K562 (cell line): ENCODE measurements around the gene PRKD1. TPM values are rescaled to one million over a fixed set of nuclear protein-coding genes. Genes with fewer than 3 reads are reported as not detected.

Source experiments
- ATAC-seq: fragments of 200-7000 bp; cut with Tn5 transposase; 3 replicates; pipeline ENCODE4 v1.9.1; 2020; ENCODE audit warnings: moderate library complexity
- BruUV-seq: library from RNA; stranded (reverse); fragments of 400-500 nt; replicated peaks from 2 replicates; lab custom pipeline; 2021; lab: Mats Ljungman, UMichigan
- CTCF ChIA-PET: fragments of 300-600 bp; formaldehyde crosslinking; extraction: SDS; loops from one replicate; lab custom pipeline; 2021; ENCODE audit warnings: low intra/inter-chr PET ratio; lab: Yijun Ruan, JAX
- POLR2A ChIA-PET: fragments of 300-600, 350-650 bp; sonication (Branson Sonifier 250); formaldehyde crosslinking; extraction: SDS; loops from one replicate; lab custom pipeline; 2021; ENCODE audit warnings: antibody characterized with exemption, inconsistent platforms; lab: Yijun Ruan, JAX
- DNase-seq, 4 experiments: peaks; one replicate each; pipeline versions ENCODE4 v3.0.0 to v3.0.0-alpha.2; 2011 to 2018; ENCODE audit warnings: low spot score in 3 of 4, mixed read lengths in 3 of 4; ENCODE audit errors: extremely low read depth in 1 of 4
- FAIRE-seq: peaks from 2 replicates; lab custom pipeline; 2011; peaks lifted over from hg19 to GRCh38; lab: Jason Lieb, UNC
- H2AFZ ChIP-seq: 2 replicates; pipeline ENCODE4 v1.6.0; 2011; ENCODE audit warnings: low read depth, low read length, control low read depth, inconsistent platforms
- H3K27ac ChIP-seq: fragments of 200-600 bp; 3 replicates; pipeline ENCODE4 v1.8.0; 2011; ENCODE audit warnings: low read depth, mild to moderate bottlenecking, control low read depth, inconsistent platforms, low read length, moderate library complexity, mixed read lengths; ENCODE audit errors: extremely low read depth
- H3K27me3 ChIP-seq, 2 experiments: fragments of 300-600 bp in 1 of 2; 2 replicates in 1 of 2; 3 replicates in 1 of 2; pipeline versions ENCODE4 v1.6.0 to v1.8.0; 2011; ENCODE audit warnings: inconsistent platforms in 2 of 2, low read length in 2 of 2, mild to moderate bottlenecking in 1 of 2, mixed read lengths in 1 of 2, moderate library complexity in 1 of 2; ENCODE audit not compliant: control insufficient read depth in 2 of 2, insufficient read depth in 2 of 2
- H3K36me3 ChIP-seq: fragments of 300-600 bp; 3 replicates; pipeline ENCODE4 v1.8.0; 2011; ENCODE audit warnings: mild to moderate bottlenecking, low read length, inconsistent platforms; ENCODE audit not compliant: control insufficient read depth, insufficient read depth
- H3K4me1 ChIP-seq, 2 experiments: fragments of 200-600 bp in 1 of 2; replicated peaks in 1 of 2; 2 replicates in 1 of 2; 3 replicates in 1 of 2; pipeline versions ENCODE4 v1.5.1 to v1.8.0; 2011; ENCODE audit warnings: inconsistent platforms in 2 of 2, low read length in 2 of 2, mild to moderate bottlenecking in 1 of 2, mixed read lengths in 1 of 2, moderate library complexity in 1 of 2; ENCODE audit not compliant: control insufficient read depth in 2 of 2, insufficient read depth in 2 of 2
- H3K4me2 ChIP-seq: 2 replicates; pipeline ENCODE4 v1.6.1; 2011; ENCODE audit warnings: low read length, control low read depth, inconsistent platforms, mixed read lengths; ENCODE audit not compliant: insufficient read depth
- H3K4me3 ChIP-seq: fragments of 200-600 bp; sonication (generic), shearing (Covaris generic); 2 replicates; pipeline ENCODE4 v1.5.1; 2016; ENCODE audit warnings: control low read depth, inconsistent platforms
- H3K79me2 ChIP-seq: fragments of 200-600 bp; 3 replicates; pipeline ENCODE4 v1.8.0; 2011; ENCODE audit warnings: low read length, inconsistent platforms; ENCODE audit not compliant: control insufficient read depth, insufficient read depth
- H3K9ac ChIP-seq, 2 experiments: 2 replicates each; pipeline versions ENCODE4 v1.6.0 to v1.6.1; 2011; ENCODE audit warnings: low read depth in 2 of 2, low read length in 2 of 2, control low read depth in 1 of 2, inconsistent platforms in 1 of 2, mild to moderate bottlenecking in 1 of 2, mixed read lengths in 1 of 2; ENCODE audit not compliant: insufficient read depth in 1 of 2
- H3K9me1 ChIP-seq: one replicate; pipeline ENCODE4 v1.6.0; 2011; ENCODE audit warnings: inconsistent platforms, mild to moderate bottlenecking, low read length, moderate library complexity; ENCODE audit not compliant: control insufficient read depth, insufficient read depth
- H3K9me3 ChIP-seq: replicated peaks from 2 replicates; pipeline ENCODE4 v1.5.1; 2011; ENCODE audit warnings: low read depth, low read length, inconsistent platforms; ENCODE audit not compliant: control insufficient read depth, insufficient read depth
- H4K20me1 ChIP-seq: replicated peaks from 2 replicates; pipeline ENCODE4 v1.6.1; 2011; ENCODE audit warnings: low read length, inconsistent platforms, mixed read lengths; ENCODE audit not compliant: control insufficient read depth, insufficient read depth
- GABPA ChIP-seq: fragments of 200-800 bp; sonication (Bioruptor generic); conservative IDR thresholded peaks from 2 replicates; pipeline ENCODE4 v1.6.1; 2016; ENCODE audit warnings: low read depth, missing genetic modification characterization, missing compliant biosample characterization
- HMG20B ChIP-seq: fragments of 250-450 bp; sonication (Bioruptor Pico); IDR thresholded peaks from 2 replicates; pipeline ENCODE4 v1.5.0; 2021; ENCODE audit warnings: mild to moderate bottlenecking
- PHF8 ChIP-seq: fragments of 200-600 bp; sonication (generic); IDR thresholded peaks from 2 replicates; pipeline ENCODE4 v1.6.1; 2012; ENCODE audit warnings: mixed run types, mild to moderate bottlenecking, inconsistent platforms, low read length, moderate library complexity, borderline replicate concordance
- SAP30 ChIP-seq: fragments of 200-600 bp; sonication (generic); IDR thresholded peaks from 2 replicates; pipeline ENCODE4 v1.6.1; 2012; ENCODE audit warnings: borderline replicate concordance, low read depth, mild to moderate bottlenecking, moderate library complexity, low read length, control low read depth, inconsistent platforms; ENCODE audit not compliant: insufficient read depth, poor library complexity, severe bottlenecking
- ZNF263 ChIP-seq: sonication (generic); formaldehyde crosslinking; IDR thresholded peaks from 2 replicates; pipeline ENCODE4 v1.8.0; 2022; ENCODE audit warnings: mild to moderate bottlenecking, missing genetic modification reagents, borderline replicate concordance
- ZNF589 ChIP-seq: fragments of 200-800 bp; sonication (Bioruptor generic); IDR thresholded peaks from 2 replicates; pipeline ENCODE4 v1.6.1; 2016; ENCODE audit warnings: low read depth, missing genetic modification characterization, missing compliant biosample characterization
- ZNF707 ChIP-seq: fragments of 250-450 bp; sonication (Bioruptor Pico); conservative IDR thresholded peaks from 2 replicates; pipeline ENCODE4 v1.8.0; 2022; ENCODE audit warnings: inconsistent platforms, mild to moderate bottlenecking, moderate library complexity
- ZNF780A ChIP-seq: fragments of 250-450 bp; sonication (Bioruptor Pico); IDR thresholded peaks from 2 replicates; pipeline ENCODE4 v1.5.0; 2021; ENCODE audit warnings: mild to moderate bottlenecking
- WGBS: fragments of 100-300 bp; shearing (Covaris generic); methylation state at CpG from one replicate; pipeline ENCODE4 v1.1.6; 2016; ENCODE audit warnings: low coverage, mixed read lengths; ENCODE audit not compliant: insufficient coverage; ENCODE audit errors: missing lambda C conversion rate; 5-methylcytosine and 5-hydroxymethylcytosine counted together
- in situ Hi-C: fragments of 300-500 bp; cut with MboI; formaldehyde crosslinking; loops from 4 replicates; pipeline ENCODE4 v1.15.0; 2018; ENCODE audit warnings: inconsistent platforms, mixed read lengths
- intact Hi-C: fragments of 100-400 bp; cut with micrococcal nuclease; formaldehyde crosslinking; loops from 2 replicates; pipeline ENCODE4 v1.14.2; 2022
- polyA plus RNA-seq, 8 experiments: library from polyadenylated mRNA; depleted of rRNA in 4 of 8; stranded (reverse) in 5 of 8; unstranded in 3 of 8; fragments of >200 nt; fragmentation: Nextera tagmentation in 2 of 8; fragmentation: Illumina TruSeq in 1 of 8; extraction: Ambion mirVana in 2 of 8; extraction: Trizol in 1 of 8; gene quantifications; 2 replicates each; pipeline versions ENCODE4 v1.2.1 to v1.2.3, GENCODE V29; 2011 to 2014; ENCODE audit warnings: inconsistent platforms in 1 of 8, missing spikeins in 1 of 8
- total RNA-seq, 7 experiments: library from RNA; depleted of rRNA in 6 of 7; stranded (reverse); fragments of >200 nt in 6 of 7; fragmentation: Illumina TruSeq in 2 of 7; extraction: Trizol in 2 of 7; gene quantifications; 2 replicates each; pipeline versions ENCODE4 v1.2.1 to v1.2.3, GENCODE V29; 2011 to 2021; ENCODE audit warnings: low replicate concordance in 1 of 7
- TF ChIP-seq, protein P1 (sequence below): fragments of 250-450 bp; sonication (Bioruptor Pico); IDR thresholded peaks from 2 replicates; pipeline ENCODE4 v1.6.1; 2021; ENCODE audit warnings: mild to moderate bottlenecking

The PRKD1 gene
- total and polyA plus RNA-seq, 9 of the 15 experiments (the other 6 are each of a cell fraction or from before 2014, with no cell fraction given): 0.04 to 0.25 (median 0.13) TPM; not detected in 1

DNA sequence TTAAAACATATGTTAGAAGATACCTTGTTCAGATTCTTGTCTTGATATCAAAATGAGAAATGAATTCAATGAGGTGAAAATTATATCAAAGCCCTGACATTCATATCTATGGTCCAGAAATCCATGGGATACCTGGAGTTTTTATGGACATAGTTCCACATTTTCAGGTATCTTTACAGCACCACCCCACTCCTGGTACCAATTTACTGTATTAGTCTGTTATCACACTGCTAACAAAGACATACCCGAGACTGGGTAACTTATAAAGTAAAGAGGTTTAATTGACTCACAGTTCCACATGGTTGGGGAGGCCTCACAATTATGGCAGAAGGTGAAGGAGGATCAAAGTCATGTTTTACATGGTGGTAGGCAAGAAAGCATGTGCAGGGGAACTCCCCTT, 361.5 kb downstream of the PRKD1 start:
- Histone ChIP-seq H3K9me3 (no peaks in the 10 kb centered on the region), H3K9ac (no peak overlapping the region), H3K36me3 (no peaks in the 10 kb centered on the region), H3K27me3 (no peaks in the 10 kb centered on the region), H3K4me2 (no peak overlapping the region), H3K79me2 (no peaks in the 10 kb centered on the region), H3K9me1 (no peaks in the 10 kb centered on the region), H3K4me1 (no peaks in the 10 kb centered on the region), H3K27ac (no peak overlapping the region), H2AFZ (no peak overlapping the region), H4K20me1 (no peaks in the 10 kb centered on the region), H3K4me3 (no peak overlapping the region)
- in situ Hi-C loops (loop anchor here (25.0 kb wide), 1 partner anchor 446 kb away; no protein-coding TSS in a partner anchor), intact Hi-C loops (no loop called here)
- no peak for TF ChIP-seq ZNF263 (CRISPR knock-in tag)
- TF ChIP-seq, protein P1, sequence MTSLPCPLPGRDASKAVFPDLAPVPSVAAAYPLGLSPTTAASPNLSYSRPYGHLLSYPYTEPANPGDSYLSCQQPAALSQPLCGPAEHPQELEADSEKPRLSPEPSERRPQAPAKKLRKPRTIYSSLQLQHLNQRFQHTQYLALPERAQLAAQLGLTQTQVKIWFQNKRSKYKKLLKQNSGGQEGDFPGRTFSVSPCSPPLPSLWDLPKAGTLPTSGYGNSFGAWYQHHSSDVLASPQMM (CRISPR knock-in tag): no peak
- TF ChIP-seq GABPA (tag): no peak
- no peak for TF ChIP-seq PHF8
- no peak for TF ChIP-seq ZNF780A (CRISPR knock-in tag)
- no peak for TF ChIP-seq HMG20B
- no peak for TF ChIP-seq SAP30
- TF ChIP-seq ZNF707 (CRISPR knock-in tag): peak; percentile 88
- TF ChIP-seq ZNF589 (CRISPR knock-in tag): no peak
- WGBS: 0% methylated on average over 1 of the region's 1 CpG
- ATAC-seq (no peak), FAIRE-seq (no peak), DNase-seq (no peak)
- no TSS peak for BruUV-seq
- POLR2A ChIA-PET: no interaction called here
- CTCF ChIA-PET: no interaction called here
